Measurements from ENCODE around the gene OSBP2.
A peak's percentile ranks its signal among the peaks of the same experiment; 100 is the strongest.
"Not testable (repeated sequence)": the region's sequence is repeated elsewhere in the genome, so short reads cannot be mapped to it uniquely, and the experiment has no call there.

The OSBP2 gene

GRCh38 chr22:30763815-30764673 lies 69.4 kb downstream of the OSBP2 start:
- peak; percentile 29 for DNase-seq (ENCODE audit: low spot score)

DNA sequence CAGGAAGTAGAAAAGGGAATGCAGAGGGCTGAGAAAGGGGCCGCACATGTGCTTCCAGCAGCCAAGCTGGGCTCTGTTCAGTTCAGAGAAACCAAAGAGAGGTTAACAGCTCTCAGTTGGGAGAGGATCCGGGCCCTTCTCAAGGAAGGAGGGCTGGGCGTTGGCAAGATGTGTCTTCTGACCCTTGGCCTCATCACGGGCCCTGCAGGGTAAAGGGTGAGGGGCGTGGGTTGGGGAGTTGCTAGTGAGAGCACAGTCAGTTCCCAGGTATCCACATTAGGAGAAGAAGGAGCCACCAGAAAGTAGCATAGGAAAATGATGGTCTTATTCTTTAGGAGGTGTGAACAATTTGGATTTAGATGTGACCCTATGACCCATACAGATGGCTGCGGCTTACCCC lies 73.0 kb downstream of the OSBP2 start:
- no peak for DNase-seq (ENCODE audit: low spot score)

GRCh38 chr22:30770716-30771115 lies 76.0 kb downstream of the OSBP2 start:
- no peak for DNase-seq (ENCODE audit: low spot score)

DNA sequence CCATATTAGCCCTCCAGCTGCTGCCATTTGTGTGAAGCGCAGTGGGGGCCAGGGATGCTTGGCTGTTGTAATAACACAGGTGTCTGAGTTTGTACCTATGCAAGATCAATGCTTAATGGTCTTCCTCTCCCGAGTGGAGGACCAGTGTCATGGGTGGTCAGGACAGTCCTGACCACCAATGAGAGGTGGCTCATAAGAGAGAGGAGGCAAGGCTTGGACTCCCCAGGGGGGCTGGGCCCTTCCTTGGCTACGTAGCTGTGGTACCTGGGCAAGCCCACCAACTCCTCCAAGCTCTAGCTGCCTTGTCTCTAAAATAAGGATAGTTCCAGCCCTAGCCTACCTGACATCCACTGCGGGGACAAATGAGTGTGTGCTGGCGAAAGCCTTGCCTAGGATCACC lies 79.2 kb downstream of the OSBP2 start:
- no peak for DNase-seq (ENCODE audit: low spot score)

- no peak for DNase-seq (ENCODE audit: low spot score)
Observed at GRCh38 chr22:30774566-30774965, 79.9 kb downstream of the OSBP2 start.

- no peak for DNase-seq (ENCODE audit: low spot score)
Observed at GRCh38 chr22:30776476-30776875, 81.8 kb downstream of the OSBP2 start.

- DNase-seq (ENCODE audit: low spot score), result not testable (repeated sequence)
Observed at GRCh38 chr22:30777146-30777545, 82.5 kb downstream of the OSBP2 start.

GRCh38 chr22:30777587-30777986 lies 82.9 kb downstream of the OSBP2 start:
- DNase-seq (ENCODE audit: low spot score), result no peak

DNA sequence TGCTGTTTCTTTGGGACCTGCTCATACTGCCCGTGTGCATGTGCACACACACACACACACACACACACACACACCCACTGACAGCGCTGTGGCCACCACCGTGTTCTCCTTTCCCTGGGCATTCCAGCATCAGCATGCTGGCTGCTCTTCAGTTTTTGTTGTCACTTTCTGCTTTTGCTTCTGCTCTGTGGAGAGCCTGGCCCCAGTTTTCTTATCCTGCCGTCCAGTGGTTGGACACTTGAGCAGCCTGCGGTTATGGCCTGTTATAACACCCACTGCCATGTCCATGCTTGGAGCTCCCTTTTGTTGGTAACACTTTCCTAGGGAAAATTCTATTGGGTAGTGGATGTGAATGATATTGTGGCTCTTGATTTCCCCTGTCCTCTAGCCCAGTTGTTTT lies 83.6 kb downstream of the OSBP2 start:
- no peak for DNase-seq (ENCODE audit: low spot score)

GRCh38 chr22:30780026-30780425 lies 85.4 kb downstream of the OSBP2 start:
- DNase-seq (ENCODE audit: low spot score), result no peak

DNA sequence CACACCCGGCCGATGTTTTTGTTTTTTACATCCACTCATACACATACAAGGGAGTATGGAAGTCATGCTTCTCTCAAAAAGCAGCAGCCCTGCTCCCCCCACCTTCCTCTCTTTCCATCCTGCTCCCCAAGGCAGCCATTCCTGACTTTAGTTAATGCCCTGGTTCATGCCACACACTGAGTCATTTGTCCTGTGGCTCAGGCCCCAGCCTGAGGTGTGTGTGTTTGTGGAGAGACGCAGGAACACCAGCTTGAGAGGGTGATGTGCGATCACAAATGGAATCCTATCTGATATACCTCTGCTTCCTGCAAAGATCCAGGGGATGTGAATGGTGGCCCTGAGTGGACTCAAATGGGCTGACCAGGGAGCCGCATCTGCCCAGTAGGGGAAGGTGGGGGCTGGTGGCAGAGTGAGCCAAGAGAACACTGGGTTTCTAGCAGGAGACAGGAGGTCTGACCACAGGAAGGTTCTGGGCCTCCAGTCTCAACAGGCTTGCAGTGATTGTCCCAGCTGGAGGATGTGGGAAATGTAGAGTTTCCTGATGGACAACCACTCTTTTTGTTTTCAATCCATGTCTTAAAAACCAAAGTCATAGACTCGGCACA lies 86.7 kb downstream of the OSBP2 start:
- no peak for DNase-seq (ENCODE audit: low spot score)

- no peak for DNase-seq (ENCODE audit: low spot score)
Observed at GRCh38 chr22:30782613-30783012, 87.9 kb downstream of the OSBP2 start.

- DNase-seq (ENCODE audit: low spot score), result no peak
Observed at GRCh38 chr22:30783021-30783420, 88.3 kb downstream of the OSBP2 start.

GRCh38 chr22:30785527-30785926 lies 90.9 kb downstream of the OSBP2 start:
- DNase-seq (ENCODE audit: low spot score), result no peak

DNA sequence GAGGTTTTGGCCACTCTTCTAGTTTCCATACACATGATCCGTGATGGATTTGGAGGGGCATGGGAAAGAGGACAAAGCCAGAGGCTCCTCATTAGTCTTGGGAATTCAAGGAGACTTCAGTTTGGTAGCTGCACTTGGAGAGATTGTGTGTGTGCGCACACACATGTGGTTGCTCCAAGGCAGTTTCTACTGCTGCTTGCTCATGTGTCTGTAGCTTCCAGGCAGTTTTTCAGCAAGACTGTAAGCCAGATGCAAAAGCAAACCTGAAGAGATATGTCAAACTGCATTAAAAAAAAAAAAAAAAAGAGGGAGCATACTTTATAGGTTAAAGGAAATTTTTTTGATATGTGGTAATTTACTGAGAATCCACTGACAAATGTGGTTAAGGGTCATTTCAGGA lies 95.7 kb downstream of the OSBP2 start:
- no peak for DNase-seq (ENCODE audit: low spot score)

GRCh38 chr22:30792456-30792855 lies 97.8 kb downstream of the OSBP2 start:
- no peak for DNase-seq (ENCODE audit: low spot score)

DNA sequence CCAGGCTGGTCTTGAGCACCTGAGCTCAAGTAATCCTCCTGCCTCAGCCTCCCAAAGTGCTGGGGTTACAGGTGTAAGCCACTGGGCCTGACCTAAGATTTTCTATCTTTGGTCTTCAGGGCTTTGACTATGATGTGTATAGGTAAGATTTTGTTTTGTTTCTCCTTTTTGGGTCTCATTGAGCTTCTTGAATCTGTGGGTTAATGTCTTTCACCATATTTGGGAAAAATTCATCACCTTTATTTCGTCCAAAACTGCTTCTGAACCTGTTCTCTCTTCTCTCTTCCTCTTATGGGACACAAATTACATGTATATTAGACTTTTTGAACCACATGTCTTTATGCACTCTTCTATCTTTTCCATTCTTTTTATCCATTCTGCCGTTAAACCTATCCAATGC lies 100.4 kb downstream of the OSBP2 start:
- DNase-seq (ENCODE audit: low spot score), result no peak

DNA sequence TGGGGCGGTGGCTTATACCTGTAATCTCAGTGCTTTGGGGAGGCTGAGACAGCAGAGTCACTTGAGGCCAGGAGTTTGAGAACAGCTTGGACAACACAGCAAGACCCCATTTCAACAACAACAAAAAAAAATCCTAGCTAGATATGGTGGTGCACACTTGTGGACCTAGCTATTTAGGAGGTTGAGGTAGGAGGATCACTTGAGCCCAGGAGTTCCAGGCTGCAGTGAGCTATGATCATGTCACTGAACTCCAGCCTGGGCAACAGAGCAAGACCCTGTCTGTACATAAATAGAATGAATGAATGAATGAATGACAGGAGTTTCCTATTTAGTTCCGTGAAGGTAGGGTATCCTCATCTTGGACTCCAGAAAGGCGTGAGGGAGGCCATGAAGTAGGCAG lies 107.0 kb downstream of the OSBP2 start:
- DNase-seq (ENCODE audit: low spot score), result no peak

GRCh38 chr22:30802202-30803166 lies 107.8 kb downstream of the OSBP2 start:
- peak; percentile 67 for DNase-seq (ENCODE audit: low spot score)

DNA sequence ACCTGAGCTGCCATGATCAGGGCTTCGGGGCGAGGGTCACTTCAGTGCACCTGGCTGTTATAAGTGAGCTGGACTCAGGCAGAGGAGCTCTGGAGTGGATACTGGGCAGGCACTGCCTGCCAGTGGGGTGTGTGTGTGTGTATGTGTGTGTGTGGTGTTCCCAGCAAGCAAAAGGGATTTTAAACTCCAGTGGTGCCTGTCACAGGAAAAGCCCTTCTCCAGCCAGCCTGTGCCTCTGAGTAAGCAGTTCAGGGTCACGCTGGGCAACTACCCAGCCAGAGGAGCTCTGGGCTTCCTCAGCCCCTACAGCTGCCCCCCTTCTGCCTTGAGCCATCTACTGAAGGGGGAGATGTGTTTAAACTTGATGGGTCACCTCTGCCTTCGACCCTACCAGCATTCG lies 109.0 kb downstream of the OSBP2 start:
- DNase-seq (ENCODE audit: low spot score), result no peak

- no peak for DNase-seq (ENCODE audit: low spot score)
Observed at GRCh38 chr22:30804626-30805025, 110.0 kb downstream of the OSBP2 start.

DNA sequence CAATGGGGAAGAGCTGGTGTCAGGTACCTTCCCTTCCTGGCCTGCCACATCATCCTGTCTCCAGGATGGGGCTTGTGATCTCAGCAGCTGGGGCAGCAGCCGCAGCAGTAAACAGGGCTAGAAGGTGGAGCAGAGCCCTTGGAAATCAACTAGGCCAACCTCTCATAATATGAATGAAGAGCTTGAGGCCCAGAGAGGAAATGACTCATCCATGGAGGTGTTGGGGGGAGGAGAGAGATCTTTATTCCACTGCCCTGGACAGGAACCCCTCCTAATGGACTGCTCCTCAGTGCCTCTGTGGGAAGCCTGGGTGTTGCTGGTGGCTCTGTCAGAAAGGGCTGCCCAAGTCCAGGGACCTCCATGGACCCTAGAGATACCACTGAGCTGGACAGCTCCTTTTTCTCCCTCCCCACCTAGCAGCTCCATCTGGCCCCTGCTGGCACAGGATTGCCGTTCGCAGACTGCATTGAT lies 111.8 kb downstream of the OSBP2 start:
- DNase-seq (ENCODE audit: low spot score), result no peak

Data from germinal center (tissue), 1 donor.